ENCODE measurements around the gene GTF2IRD1.
"Not testable (repeated sequence)": the region's sequence is repeated elsewhere in the genome, so short reads cannot be mapped to it uniquely, and the experiment has no call there.

GTF2IRD1 gene, protein sequence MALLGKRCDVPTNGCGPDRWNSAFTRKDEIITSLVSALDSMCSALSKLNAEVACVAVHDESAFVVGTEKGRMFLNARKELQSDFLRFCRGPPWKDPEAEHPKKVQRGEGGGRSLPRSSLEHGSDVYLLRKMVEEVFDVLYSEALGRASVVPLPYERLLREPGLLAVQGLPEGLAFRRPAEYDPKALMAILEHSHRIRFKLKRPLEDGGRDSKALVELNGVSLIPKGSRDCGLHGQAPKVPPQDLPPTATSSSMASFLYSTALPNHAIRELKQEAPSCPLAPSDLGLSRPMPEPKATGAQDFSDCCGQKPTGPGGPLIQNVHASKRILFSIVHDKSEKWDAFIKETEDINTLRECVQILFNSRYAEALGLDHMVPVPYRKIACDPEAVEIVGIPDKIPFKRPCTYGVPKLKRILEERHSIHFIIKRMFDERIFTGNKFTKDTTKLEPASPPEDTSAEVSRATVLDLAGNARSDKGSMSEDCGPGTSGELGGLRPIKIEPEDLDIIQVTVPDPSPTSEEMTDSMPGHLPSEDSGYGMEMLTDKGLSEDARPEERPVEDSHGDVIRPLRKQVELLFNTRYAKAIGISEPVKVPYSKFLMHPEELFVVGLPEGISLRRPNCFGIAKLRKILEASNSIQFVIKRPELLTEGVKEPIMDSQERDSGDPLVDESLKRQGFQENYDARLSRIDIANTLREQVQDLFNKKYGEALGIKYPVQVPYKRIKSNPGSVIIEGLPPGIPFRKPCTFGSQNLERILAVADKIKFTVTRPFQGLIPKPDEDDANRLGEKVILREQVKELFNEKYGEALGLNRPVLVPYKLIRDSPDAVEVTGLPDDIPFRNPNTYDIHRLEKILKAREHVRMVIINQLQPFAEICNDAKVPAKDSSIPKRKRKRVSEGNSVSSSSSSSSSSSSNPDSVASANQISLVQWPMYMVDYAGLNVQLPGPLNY

GRCh38 chr7:74453322-74454011 is at the start of gene GTF2IRD1:
Gene GTF2IRD1 (plus strand): TSS chr7:74453906. CDS start chr7:74508081, 54,175 bp downstream.
- peak; percentile 33 for DNase-seq (ENCODE audit: low read depth, low spot score)
- peak within 1 kb of the TSS; percentile 98 for H3K27ac ChIP-seq

DNA sequence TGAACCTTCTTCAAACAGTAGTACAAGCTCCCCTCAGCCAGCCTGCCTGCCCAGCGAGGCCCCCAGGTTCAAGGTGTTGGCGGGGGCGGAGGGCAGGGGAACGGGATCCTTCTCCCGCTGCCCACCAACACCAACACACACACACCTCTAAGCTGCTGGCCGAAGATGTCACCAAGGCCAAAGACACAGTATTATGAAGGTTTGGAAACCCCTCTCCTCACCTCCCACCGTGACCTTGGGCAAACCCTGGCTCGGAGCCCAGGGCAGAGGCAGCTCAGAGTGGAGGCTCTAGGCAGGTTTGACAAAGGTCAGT is 49.4 kb upstream of the GTF2IRD1 start:
- DNase-seq (ENCODE audit: low read depth, low spot score), result no peak
- H3K27ac ChIP-seq, result no peak overlapping the region

DNA sequence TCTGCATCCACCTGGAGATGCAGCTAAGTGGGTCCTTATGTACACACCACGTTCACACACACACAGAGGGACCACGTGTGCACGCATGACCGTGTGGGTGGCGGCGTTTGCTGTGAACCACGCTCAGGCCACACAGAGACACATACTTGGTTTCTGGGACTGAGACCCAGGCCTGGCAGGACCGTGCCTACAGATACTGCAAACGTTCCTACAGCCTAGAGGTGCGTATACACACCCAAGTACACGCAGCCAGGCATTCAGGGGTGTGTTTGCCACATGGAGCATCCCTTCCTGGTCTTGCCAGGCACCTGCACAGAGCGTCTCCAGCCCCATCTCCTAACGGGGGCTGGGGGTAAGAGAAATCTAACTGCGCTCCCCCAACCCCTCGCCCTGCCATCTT is 49.0 kb upstream of the GTF2IRD1 start:
- no peak overlapping the region for H3K27ac ChIP-seq
- DNase-seq (ENCODE audit: low read depth, low spot score), result no peak

GRCh38 chr7:74405191-74405898 is 48.4 kb upstream of the GTF2IRD1 start:
- DNase-seq (ENCODE audit: low read depth, low spot score), result no peak

DNA sequence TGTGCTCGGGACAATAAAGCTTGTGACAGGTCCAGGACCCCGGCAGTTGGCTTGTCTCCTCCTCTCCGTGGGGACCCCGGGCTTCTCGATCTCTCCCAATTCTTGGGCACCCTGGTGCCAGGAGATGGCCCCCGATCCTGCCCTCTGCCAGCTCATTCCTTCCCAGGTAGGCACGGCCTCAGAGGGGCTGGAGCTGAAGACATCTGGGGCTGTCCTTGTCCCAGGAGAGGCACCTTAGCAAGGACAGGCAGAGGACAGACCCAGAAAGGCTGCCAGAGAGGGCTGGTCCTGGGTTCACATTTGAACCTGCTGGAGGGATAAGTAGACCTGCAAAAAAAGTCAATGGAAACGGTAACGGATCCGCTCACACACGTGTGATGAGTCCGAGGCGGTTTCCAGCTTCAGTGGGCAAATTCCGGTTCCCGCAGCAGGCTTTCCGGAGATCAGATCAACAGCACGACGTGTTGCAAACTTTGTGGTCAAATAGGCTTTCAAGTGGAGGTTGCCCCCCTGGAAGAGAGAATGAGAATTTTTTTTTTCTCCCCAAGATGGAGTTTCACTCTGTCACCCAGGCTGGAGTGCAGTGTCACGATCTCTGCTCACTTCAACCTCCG is 47.7 kb upstream of the GTF2IRD1 start:
- H3K27ac ChIP-seq, result no peak overlapping the region
- DNase-seq (ENCODE audit: low read depth, low spot score), result no peak

More at GRCh38 chr7:74405191-74405898, 48.4 kb upstream of the GTF2IRD1 start:
- H3K27ac ChIP-seq, result no peak overlapping the region

GRCh38 chr7:74407958-74408357 is 45.7 kb upstream of the GTF2IRD1 start:
- no peak for DNase-seq (ENCODE audit: low read depth, low spot score)
- no peak overlapping the region for H3K27ac ChIP-seq

- DNase-seq (ENCODE audit: low read depth, low spot score), result no peak
- H3K27ac ChIP-seq, result no peak overlapping the region
Observed at GRCh38 chr7:74409571-74409970, 44.1 kb upstream of the GTF2IRD1 start.

- H3K27ac ChIP-seq, result no peak overlapping the region
- no peak for DNase-seq (ENCODE audit: low read depth, low spot score)
Observed at GRCh38 chr7:74410772-74411171, 42.9 kb upstream of the GTF2IRD1 start.

DNA sequence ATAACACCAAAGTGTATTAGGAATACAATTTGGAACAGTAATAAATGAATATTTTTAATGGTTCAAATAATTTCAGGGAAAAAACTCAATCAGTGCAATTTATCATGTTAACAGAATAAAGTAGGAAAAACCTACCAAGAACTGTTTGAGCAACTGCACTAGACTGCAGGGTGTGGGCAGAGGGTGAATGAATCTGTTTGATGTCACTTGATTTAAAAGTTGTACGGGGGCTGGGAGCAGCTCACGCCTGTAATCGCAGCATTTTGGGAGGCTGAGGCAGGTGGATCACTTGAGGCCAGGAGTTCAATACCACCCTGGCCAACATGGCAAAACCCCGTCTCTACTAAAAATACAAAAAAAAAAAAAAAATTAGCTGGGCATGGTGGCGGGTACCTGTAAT is 42.1 kb upstream of the GTF2IRD1 start:
- not testable (repeated sequence) for H3K27ac ChIP-seq; DNase-seq (ENCODE audit: low read depth, low spot score)

DNA sequence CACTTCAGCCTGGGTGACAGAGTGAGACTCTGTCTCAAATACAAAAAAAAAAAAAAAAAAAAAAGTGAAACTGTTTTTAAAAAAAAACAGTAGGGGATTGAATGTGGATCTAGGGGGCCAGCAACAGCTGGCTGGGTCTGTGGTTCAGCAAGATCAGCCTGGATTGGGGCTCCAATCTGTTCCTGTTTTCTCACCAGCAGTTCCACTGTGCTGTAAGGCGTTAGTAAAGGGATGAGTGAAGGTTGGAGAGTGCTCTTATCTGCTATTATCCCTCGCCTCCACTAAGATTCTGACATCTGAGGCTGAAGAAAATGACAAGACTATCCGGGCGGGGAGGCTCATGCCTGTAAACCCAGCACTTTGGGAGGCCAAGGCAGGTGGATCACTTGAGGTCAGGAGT is 41.6 kb upstream of the GTF2IRD1 start:
- no peak for DNase-seq (ENCODE audit: low read depth, low spot score)
- no peak overlapping the region for H3K27ac ChIP-seq

DNA sequence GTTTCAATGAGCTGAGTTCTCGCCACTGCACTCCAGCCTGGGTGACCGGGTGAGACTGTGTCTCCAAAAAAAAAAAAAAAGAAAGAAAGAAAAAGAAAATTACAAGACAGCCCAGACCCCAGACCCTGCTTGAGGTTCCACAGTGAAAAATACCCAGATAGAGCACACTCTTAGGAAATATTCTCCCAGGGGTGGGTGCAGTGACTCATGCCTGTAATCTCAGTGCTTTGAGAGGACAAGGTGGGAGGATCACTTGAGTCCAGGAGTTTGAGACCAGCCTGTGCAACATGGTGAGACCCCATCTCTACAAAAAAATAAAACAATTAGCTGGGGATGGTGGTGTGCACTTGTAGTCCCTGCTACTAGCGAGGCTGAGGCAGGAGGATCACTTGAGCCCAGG is 41.1 kb upstream of the GTF2IRD1 start:
- no peak for DNase-seq (ENCODE audit: low read depth, low spot score)
- H3K27ac ChIP-seq, result no peak overlapping the region

GRCh38 chr7:74414595-74415333 is 38.9 kb upstream of the GTF2IRD1 start:
- H3K27ac ChIP-seq; DNase-seq (ENCODE audit: low read depth, low spot score): not testable (repeated sequence)

DNA sequence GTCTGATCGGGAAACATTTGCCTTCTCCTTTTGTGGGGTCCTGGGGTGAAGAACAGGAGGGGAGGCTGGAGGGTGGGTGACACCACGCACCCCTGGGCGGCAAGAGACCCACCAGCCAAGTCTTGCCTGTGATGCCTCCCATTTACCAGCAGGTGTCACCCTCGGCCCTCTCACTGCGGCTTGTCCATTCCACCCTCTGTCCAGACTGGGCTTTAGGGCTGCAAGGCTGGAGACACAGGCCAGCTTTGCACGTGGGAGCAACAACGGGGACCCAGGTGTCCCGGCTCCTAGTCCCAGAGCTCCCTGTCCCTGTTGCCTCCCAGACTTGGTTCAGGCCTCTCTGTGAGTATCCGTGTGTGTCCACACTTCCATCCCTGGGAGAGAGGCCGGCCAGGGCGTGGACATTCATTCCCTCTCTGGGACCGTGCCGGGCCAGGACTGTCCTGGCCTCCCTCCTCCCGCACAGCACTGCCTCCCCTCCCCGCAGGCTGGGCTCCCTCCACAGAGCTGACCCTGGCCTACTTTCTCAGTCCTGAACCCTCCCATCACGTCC is 36.2 kb upstream of the GTF2IRD1 start:
- H3K27ac ChIP-seq, result no peak overlapping the region
- DNase-seq (ENCODE audit: low read depth, low spot score), result no peak

- no peak overlapping the region for H3K27ac ChIP-seq
- DNase-seq (ENCODE audit: low read depth, low spot score), result no peak
Observed at GRCh38 chr7:74418076-74418475, 35.6 kb upstream of the GTF2IRD1 start.

DNA sequence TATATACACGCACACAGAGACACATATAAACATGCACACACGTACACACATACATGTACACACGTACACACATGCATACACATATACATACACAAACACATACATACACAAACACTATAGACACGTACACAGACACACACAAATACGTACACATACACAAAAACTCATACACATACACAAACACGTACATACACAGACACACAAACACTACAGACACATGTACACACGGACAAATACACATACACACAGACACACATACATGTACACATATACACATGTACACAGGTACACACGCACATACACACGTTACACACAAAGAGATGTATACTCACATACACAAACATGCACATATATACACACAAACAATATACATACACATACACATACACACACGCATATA is 35.2 kb upstream of the GTF2IRD1 start:
- no peak for DNase-seq (ENCODE audit: low read depth, low spot score)
- no peak overlapping the region for H3K27ac ChIP-seq

GRCh38 chr7:74419232-74419631 is 34.5 kb upstream of the GTF2IRD1 start:
- DNase-seq (ENCODE audit: low read depth, low spot score), result not testable (repeated sequence)

DNA sequence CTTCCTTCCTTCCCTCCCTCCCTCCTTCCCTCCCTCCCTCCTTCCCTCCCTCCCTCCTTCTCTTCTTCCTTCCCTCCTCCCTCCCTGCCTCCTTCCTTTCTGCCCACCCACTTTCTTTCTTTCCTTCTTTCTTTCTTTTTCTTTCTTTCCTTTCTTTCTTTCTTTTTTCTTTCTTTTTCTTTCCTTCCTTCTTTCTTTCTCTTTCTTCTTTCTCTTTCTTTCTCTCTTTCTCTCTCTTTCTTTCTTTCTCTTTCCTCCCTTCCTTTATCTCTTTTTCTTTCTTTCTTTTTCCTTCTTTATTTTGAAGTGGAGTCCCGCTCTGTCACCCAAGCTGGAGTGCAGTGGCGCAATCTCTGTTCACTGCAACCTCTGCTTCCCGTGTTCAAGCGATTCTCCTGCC is 33.7 kb upstream of the GTF2IRD1 start:
- DNase-seq (ENCODE audit: low read depth, low spot score), result no peak
- H3K27ac ChIP-seq, result no peak overlapping the region

More at GRCh38 chr7:74419232-74419631, 34.5 kb upstream of the GTF2IRD1 start:
- H3K27ac ChIP-seq, result not testable (repeated sequence)

DNA sequence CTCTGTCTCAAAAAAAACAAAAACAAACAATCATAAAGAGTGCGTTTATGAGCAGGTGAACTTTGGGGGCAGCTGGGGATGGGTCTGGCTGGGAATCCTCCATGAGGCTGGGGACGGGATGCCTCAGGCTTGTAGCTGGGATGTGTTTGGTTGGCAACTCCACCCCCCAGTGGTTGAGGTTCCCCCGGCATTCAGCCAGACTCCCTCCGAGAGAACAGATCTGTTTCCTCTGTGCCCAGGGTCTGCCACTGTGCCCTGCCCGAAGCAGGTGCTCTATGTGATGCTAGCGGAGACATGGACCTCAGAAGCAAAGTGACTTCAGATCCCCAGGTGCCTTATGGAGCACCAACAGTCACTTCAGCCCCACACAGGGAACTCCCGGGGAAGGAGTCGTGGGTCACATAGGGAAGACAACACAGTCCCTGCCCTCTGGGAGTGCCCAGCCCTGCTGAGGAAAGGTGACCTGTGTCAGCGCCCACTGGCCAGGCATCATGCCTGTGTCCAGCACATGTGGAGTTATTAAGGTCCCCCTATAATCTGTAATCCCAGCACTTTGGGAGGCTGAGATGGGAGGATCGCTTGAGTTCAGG is 29.3 kb upstream of the GTF2IRD1 start:
- DNase-seq (ENCODE audit: low read depth, low spot score), result no peak
- H3K27ac ChIP-seq, result no peak overlapping the region
